A549 (cell line): ENCODE data around the gene PTH2R.
"Not testable (repeated sequence)": the region's sequence is repeated elsewhere in the genome, so short reads cannot be mapped to it uniquely, and the experiment has no call there.

Experiments used
- CTCF ChIP-seq: fragments of >200 bp; sonication (Bioruptor Twin); formaldehyde crosslinking; IDR thresholded peaks from 3 replicates; pipeline ENCODE4 v1.5.1; 2016
- HDAC2 ChIP-seq: fragments of 200-600 bp; sonication (generic); IDR thresholded peaks from 2 replicates; pipeline ENCODE4 v1.6.1; 2016
- POLR2A ChIP-seq: IDR thresholded peaks from 2 replicates; pipeline ENCODE4 v1.6.1; 2012; ENCODE audit warnings: mild to moderate bottlenecking, low read length
- REST ChIP-seq: fragments of 200-600 bp; sonication (generic); IDR thresholded peaks from 2 replicates; pipeline ENCODE4 v1.6.1; 2016; ENCODE audit warnings: antibody characterized with exemption, mild to moderate bottlenecking, moderate library complexity
- RNF2 ChIP-seq: fragments of 200-600 bp; sonication (generic); IDR thresholded peaks from 2 replicates; pipeline ENCODE4 v1.6.1; 2016; ENCODE audit warnings: low read depth, mild to moderate bottlenecking, antibody characterized with exemption, moderate library complexity, borderline replicate concordance

GRCh38 chr2:208481945-208482344 lies 75.4 kb downstream of the PTH2R start:
- TF ChIP-seq REST, RNF2, CTCF, POLR2A, HDAC2: not testable (repeated sequence)
